ENCODE measurements around the gene SLC22A23.

DNA sequence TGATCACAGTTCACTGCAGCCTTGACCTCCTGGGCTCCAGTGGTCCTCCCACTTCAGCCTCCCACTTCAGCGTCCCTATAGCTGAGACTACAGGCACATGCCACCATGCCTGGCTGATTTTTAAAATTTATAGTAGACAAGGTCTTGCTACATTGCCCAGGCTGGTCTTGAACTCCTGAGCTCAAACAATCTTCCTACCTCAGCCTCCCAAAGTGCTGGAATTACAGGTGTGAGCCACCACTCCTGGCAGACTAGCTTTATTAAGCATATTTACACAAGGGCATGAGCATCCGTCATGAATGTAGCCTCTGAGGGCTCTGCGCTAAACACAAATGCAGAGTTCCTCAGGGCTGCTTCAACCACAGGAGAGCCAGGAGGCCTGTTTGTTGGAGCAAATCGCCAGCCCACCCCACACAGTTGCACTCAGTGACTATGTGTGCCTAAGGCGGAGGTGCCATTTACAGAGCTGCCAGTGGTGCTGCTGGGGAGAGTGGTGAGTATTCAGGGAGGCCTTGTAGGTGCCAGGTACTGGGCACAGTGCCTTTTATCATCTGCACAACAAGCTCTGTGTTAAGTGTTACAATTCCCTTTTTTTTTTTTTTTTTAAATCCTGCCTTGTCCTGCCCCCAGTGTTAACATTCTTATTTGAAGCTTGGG lies 119.9 kb downstream of the SLC22A23 start:
- TF ChIP-seq, protein P1, sequence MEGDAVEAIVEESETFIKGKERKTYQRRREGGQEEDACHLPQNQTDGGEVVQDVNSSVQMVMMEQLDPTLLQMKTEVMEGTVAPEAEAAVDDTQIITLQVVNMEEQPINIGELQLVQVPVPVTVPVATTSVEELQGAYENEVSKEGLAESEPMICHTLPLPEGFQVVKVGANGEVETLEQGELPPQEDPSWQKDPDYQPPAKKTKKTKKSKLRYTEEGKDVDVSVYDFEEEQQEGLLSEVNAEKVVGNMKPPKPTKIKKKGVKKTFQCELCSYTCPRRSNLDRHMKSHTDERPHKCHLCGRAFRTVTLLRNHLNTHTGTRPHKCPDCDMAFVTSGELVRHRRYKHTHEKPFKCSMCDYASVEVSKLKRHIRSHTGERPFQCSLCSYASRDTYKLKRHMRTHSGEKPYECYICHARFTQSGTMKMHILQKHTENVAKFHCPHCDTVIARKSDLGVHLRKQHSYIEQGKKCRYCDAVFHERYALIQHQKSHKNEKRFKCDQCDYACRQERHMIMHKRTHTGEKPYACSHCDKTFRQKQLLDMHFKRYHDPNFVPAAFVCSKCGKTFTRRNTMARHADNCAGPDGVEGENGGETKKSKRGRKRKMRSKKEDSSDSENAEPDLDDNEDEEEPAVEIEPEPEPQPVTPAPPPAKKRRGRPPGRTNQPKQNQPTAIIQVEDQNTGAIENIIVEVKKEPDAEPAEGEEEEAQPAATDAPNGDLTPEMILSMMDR (IDR thresholded peaks at IDR 0.05), result no peak
- no peak for TF ChIP-seq POLR2AphosphoS5 (IDR thresholded peaks at IDR 0.05)
